Activated T-cell treated with anti-CD3 and anti-CD28 coated beads for 48 hours (primary cell): Measurements from ENCODE around the gene HPF1.
A peak's percentile ranks its signal among the peaks of the same experiment; 100 is the strongest.
"Not testable (repeated sequence)": the region's sequence is repeated elsewhere in the genome, so short reads cannot be mapped to it uniquely, and the experiment has no call there.

Experiments used
- DNase-seq: peaks from one replicate; pipeline ENCODE4 v3.0.0-alpha.2; 2020; ENCODE audit warnings: low read depth

HPF1 gene

DNA sequence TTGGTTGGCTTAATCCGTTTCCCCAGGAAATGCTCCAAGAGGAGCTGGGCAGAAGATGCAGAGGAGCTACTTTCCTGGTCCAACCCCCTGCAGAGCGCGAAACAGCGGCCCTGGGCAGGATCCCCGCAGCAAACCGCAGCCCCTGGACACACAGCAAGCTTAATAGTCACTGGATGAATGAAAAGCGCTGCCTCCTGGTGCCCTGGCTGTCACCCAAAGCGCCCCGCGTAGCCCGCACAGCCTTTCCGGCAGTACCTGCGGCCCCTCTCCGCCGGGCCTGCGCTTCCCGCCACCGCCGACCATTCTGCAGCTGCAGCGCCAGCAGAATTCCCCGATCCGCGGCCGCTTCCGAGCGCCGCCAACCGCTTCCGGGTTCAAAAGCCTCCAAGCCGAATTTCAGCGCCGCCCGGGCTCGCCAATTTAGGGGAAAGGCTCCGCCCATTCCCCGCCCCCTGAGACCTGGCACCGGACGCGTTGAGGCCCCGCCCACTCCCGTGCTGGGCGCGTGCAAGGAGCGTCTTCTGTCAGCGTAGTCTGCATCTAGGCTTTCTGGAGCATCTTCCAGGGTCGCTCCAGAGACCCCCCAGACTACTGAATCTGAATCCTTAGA lies at the start of gene HPF1:
Gene HPF1, minus strand, starts transcription at position 370 of the 610 bp plus-strand sequence. Its CDS starts 67 bp downstream, at position 303.
- peak; percentile 94 for DNase-seq

DNA sequence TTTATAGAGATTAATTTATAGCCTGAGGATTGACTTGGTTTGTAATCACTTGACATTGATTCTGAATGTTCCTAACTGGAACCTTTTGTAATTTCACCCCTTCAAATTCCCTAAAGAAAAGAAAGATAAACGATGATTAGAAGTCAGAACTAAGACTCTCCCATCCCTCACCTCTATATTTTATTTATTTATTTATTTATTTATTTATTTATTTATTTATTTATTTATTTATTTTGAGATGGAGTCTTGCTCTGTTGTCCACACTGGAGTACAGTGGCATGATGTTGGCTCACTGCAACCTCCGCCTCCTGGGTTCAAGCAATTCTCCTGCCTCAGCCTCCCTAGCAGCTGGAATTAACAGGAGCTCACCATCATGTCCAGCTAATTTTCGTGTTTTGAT lies 49.0 kb upstream of the HPF1 start:
- not testable (repeated sequence) for DNase-seq

DNA sequence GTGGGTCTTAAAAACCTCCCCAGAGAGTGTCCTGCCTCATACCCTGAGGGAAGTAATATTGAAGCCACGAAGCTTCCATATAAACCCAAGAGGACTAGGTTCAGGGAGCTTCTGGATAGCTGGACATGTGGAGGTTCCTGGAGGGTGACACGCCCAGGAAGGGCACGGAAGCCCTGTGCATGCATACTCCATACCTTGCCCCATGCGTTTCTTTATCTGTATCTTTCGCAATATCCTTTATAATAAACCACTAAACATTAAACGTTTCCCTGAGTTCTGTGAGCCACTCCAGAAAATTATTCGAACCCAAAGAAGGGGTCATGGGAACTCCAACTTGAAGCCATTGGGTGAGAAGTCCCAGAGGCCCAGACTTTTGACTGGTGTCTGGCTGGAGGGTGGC lies 45.7 kb upstream of the HPF1 start:
- DNase-seq: no peak

DNA sequence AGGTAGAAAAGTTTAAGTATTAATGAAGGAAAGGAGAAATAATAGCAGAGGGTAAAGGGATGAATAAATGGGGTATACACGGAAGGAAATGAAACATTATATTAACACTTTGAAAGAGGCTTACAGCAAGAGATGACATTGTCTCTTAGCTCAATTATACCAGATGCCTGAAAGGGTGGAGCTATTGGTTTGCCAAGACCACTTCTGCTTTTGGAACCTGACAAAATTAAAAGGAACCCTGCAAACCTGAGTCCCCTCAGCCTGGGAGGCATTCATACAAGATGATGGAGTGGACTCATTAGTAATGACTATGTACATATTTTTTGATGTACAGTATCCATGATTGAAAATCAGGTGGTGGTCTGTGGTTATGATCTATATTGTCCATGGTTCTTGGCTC lies 45.1 kb upstream of the HPF1 start:
- no peak for DNase-seq

DNA sequence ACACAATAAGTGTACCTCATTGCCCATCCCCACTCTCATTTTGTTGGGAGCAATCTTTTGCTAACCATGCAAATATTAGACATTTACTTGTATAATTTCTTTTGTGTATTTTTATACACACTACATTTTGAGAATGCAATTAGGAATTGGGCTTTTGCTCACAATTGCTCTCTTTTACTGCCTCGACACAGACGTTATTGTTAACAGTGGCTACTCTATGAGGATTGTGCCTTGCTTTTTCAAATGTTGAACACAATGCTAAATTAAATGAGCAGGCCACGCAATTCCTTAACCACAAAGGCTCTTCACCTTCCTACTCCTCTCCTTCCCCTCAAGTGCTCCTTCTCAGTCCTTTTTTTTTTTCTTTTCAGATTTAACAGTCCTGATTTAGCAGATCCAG lies 42.8 kb upstream of the HPF1 start:
- DNase-seq: no peak

DNA sequence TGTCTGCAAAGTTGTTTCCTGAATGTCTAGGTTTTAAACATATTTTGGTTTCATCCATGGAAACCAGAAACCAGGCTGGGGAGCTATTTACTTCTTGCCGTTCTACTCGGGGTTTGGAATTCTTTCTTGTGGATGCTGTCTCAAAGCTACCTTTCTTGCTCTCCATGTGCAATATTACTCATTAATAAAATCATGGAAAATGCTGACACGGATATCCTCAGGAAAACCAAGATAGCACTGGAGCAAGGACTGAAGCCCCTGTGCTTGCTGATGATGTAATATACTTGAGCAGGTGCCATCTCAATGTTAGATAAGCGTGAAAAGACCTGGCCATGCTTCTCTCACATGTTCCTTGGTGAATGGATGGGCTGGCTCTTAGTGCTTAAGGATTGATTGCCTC lies 41.5 kb upstream of the HPF1 start:
- DNase-seq: no peak

DNA sequence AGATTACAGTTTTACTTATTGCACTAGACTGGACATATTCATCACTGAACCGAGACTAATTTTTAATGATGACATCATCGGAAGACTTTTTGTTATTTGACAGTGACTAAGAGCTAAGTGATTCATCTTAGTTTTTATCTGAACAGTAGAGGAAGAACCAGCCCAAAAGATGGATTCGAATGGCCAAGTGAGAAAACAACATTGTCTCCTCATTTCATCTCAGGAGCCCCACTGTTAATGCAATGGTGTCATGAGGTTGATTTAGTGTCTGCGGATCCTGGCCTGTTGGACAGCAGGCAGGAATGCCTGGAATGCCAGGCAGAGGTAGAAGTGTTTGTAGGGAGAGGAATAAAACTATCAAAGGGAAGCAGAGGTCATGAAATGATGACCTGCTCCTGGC lies 37.8 kb upstream of the HPF1 start:
- no peak for DNase-seq

DNA sequence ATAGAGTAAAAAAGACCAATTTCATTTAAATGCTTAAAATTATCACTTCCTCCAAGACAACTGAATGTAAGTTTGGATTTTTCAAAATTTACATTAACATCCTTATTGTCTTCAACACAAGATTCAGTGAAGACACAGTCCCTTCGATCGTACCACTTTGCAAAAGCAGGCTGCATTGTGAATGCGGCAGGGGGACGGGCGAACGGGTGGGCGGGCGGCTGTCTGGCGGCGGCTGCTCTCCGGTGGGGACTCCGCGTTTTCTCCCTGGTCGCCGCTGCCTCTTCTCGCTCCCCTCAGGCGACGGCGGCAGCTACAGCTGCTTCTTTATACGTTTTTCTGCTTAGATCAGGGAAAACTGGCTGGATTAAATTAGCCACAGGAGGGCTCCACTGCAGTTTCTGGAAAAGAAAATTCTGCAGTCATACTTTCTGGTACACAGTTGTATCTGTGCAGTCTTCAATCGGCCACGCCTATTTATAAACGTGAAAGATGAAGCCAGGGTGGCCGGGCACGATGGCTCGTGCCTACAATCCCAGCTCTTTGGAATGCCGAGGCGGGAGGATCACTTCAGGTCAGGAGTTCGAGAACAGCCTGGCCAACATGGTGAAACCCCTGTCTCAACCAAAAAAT lies 33.9 kb upstream of the HPF1 start:
- peak; percentile 17 for DNase-seq

DNA sequence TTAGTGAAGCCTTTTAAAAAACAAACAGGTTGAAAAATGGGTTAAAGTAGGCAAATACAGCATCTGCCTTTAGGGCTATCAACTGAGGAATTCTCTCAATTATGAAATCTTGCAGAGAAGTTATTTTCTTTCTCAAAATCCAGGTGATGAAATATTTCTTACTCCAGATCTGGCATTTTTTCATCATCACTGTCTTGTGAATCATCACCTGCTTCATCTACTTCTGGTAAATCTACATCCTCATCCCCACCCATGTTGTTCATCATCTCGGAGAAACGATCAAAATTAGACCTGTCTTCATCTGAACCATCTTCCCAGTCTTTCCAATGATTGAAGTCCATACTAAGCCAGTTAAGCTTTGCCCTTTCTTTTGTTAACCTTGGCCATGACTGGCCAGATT lies 33.3 kb upstream of the HPF1 start:
- no peak for DNase-seq

DNA sequence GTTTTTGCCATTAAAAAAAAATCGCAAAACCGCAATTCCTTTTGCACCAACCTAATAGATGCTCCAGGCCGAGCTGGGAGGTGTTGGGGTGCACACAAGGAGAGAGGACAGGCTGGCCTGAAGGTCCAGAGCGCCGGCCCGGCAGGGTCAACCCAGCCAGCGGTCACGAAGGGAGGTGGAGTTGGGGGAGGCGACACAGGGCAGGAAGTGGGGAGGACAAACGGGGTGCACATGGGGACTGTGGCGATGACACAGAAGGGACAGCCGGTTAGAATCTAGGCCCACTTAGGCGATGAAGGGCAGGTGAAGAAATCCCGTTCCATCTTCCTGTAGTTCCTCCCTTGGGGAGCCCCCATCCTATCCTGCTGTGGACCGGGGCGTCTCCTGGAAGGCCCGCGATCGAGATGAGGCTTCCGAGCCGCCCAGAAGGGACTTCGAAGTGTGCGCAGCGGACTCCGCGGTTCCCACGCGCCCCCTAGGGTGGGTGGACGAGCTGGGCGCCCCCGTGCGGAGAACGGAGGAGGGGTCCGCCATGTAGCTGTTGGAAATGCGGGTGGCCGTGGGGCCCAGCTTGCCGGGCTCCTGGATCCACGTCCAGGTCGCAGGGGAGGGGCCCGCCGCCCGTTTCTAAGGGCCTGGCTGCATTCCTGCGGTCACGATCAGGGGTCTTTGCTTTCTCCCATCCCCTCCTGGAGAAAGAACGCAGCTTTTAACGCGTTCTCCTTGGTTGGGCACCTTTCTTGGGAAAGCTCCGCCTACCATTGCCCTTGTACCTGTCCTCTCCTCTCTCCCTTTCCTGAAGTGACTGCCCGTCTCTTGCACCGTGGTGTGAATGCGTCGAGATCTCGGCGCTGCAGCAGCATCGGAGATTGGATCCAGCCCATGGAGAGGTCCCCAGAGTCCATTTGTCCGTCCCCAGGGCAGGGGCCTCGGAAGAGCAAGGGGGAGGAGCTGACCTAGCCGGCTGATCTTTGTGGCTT lies 17.0 kb upstream of the HPF1 start:
- DNase-seq: peak; percentile 7

DNA sequence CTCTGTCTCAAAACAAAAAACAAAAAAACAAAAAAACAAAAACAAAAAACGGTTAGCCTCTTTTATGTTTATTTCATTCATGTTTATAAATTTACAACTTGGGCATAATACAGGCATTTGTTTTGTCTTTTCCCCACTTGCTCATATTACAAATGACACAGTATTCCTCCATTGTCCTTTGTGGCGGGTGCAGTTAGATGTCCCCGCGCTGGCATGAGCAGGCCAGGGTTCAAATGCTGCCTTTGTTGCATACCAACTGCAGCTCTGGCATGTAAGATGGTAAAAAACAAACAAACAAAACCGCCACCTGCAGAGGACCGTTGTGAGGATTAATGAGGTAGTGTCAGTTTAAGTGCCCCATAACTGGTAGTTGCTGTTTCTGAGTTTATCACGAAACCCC lies 16.1 kb upstream of the HPF1 start:
- DNase-seq: no peak

DNA sequence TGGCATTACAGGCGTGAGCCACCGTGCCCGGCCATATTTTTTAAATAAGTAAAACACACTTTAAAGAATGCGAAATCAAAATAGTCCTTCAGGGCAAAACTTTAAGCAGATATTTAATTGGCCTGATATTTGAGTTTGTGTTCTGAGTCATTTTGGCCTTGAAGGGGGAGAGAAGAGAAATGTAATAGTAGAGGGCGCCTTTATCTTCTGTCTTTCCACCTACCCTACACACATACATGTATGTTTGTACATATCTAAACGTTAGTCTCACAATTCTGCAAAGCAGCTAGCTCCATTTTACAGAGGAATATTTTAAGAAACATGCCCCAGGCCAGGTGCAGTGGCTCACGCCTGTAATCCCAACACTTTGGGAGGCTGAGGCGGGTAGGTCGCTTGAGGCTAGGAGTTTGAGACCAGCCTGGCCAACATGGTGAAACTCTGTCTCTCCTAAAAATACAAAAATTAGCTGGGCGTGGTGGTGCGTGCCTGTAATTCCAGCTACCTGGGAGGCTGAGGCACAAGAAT lies 13.9 kb upstream of the HPF1 start:
- not testable (repeated sequence) for DNase-seq

DNA sequence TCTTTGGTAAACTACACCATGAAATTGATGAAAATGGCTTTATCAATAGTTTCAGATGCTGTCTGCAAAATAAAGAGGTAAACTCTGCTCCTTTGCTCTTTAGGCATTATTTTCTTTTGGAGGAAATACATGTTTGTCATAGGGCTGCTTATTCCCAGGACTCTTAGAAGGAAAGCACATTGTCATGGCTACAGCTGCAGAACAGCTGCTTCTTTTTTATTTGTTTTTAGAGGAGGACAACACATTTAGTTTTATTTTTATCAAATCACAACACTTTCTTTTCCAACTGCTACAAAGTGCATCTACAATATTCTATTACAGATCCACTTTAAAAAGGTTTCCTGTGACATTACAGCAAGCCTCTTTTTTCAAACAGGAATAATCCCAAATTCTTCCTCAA lies 12.7 kb upstream of the HPF1 start:
- DNase-seq: no peak

DNA sequence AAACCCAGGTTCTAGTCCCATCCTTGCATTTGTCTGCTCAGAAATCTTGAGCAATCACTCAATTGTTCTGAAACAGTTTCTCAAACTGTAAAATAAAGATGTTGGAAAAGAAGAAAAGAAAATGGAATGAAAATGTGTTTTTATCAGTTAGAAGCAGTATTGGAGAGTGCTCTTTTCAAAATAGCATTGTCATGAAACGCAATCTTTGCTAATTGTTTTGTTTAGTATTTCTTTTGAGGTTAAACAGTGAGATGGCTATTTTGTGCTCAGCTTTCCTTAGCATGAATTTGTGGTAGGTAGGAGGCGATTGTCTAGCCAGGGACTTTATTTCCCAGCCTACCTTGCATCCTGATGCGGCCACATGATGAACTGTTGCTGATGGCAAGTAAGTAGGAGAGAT lies 10.6 kb upstream of the HPF1 start:
- no peak for DNase-seq

DNA sequence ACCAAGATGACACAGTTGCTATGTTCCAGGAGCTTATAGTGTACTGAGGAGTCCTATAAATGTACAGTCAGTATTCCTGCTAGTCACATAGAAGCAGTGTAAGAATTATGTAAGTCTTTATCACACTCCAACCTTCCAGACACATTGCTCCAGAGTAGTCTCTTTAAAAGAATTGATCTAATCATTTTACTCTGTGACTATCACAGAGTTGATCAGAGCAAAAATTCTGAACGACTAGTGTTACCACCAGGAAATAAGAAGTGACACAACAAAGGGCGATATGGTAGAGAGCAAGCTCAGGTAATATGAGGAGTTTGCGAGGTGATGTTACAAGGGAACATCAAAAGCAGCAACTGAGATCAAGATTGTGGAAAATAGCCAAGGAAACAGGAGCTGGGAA lies 9.0 kb upstream of the HPF1 start:
- DNase-seq: no peak

DNA sequence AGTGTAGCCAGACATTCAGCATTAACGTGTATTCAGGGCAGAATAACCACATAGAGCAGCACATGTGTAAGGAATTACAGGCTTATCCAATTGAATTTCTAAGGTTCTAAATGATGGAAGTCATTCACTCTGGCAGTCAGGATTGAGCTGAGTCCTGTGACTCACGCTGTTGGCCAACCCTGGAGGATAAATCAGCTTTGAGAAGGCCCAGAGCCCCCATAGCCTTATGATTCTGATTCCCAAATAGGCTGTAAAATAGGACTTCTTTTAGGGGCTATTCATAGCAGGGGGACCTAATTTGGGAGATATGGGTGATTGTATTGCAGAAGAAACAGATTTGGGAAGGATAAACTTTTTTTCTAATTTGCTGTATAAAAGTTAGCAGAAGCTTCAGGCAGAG lies 8.1 kb upstream of the HPF1 start:
- DNase-seq: no peak

DNA sequence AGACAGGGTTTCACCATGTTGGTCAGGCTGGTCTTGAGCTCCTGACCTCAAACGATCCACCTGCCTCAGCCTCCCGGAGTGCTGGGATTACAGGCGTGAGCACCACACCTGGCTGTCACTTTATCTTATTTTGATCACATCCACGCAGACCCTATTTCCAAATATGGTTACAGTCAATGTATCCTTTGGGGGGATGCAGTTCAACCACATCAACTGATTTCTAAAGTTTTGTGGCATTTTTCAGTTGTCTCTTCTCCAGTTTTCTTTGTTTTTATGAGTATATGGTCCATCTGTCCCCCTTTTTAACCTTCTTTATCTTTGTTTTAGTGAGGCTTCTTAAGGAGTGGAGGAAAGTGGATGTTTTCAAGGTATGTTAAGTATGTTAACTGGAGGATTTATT lies 4.1 kb upstream of the HPF1 start:
- DNase-seq: no peak

DNA sequence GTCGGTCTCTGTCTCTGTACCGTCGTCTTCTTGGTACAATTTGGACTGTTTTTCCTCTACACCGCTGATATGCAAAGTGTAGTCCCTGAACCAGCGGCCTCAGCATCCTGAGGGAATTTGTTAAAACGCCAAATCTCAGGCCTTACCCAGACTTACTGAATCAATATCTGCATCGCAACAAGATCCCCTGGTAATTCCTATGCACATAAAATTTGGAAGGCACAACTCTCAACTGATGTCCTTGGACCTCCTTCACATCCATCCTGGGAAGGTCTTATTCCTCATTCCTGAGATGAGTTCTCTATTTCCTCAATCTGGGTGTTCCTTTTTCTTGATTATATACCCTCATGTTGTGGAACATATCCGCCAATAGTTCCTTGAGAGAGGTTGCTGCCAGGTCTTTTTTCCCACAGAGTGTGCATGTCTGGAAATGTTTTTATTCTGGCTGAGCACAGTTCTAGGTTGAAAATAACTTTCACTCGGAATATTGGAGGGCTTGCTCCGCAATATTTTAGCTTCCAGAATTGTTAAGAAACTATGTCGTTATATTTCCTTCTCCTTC lies 738 bp upstream of the HPF1 start:
- no peak for DNase-seq

DNA sequence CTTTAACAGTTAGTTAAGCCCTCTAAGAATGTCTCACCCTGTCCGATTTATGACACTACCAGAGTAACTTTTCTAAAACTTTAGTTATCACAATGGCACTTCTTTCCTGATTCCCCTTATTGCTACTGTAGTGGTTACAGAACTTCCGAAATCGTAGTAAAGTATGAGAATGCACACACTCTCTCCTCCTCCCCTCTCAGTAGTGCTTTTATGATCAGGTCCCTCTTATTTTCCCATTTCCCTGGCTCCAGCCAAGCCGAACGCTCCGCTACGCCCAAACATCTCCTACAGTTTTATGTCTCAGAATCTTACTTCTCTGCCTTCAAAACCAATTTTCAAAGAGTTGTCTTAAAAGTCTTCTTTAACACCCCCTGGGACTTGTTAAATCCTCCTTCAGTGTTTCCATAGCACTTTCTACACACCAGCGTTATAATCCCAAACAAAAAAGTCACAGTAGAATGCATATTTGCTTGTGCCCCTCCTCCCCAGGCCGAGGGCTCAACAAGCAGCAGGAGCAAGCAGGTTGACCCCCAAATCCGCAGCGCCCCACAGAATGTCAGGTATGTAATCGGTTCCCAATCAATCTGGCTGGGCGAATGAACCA lies 671 bp downstream of the HPF1 start:
- DNase-seq: no peak

DNA sequence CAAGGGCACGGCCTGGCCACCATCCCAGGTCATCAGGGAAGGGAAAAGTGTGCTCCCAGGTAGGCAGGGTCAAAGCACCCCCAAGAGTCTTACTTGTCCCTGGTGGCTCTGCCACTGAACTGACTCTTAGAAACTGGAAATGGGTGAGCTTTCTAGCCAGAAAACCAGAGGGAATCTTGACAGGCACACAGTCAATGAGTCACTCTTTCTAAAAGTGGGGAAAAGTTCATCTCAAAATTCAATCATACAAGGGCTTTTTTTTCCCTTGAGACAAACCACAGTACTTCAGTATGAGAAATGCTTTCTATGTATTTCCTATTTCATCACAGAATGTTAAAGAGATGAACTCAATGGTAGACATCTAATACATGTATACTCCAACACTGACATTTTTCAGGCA lies 12.5 kb downstream of the HPF1 start:
- no peak for DNase-seq

DNA sequence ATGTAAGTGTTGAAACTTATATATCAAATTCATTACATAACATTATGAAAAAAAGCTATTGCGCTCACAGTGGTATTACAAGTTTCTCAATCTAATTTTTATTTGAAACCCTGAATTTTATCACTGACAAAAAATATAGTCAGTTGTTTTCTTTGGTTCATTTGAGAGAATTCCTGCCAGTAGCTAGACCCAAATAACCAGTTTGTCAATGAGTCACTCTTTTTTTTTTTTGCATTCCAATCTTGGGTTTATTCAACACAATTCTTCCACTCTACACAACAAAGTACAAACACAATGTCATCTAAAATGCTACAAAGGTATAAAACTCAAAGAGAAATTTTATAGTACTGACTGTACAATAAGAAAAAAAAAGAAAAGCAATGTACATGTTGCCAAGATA lies 13.1 kb downstream of the HPF1 start:
- DNase-seq: no peak

DNA sequence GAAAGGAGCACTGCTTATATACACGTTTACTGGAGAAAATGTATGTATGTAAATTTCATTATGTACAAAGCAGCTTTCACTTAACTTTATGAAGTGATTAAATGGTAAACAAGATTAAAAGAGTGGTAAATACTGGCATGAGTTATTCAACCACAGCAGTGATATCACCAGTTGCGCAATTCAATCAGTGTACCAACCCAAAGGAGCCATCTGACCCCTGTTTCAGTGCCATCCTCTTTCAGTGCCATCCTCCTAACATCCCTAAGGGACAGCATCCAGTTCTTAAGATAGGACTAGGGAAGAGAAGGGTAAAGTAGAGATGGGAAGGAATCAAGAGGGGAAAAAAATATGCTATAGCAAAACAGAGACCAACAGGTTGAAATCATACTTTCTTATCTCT lies 16.2 kb downstream of the HPF1 start:
- no peak for DNase-seq
